Testis (tissue), 2 donors: ENCODE data around the gene TMEM63A.

Source experiments
- POLR2A ChIP-seq: fragments of 450-650 bp; IDR thresholded peaks from one replicate; pipeline ENCODE4 v1.6.1; 2017; ENCODE audit warnings: antibody characterized with exemption, mild to moderate bottlenecking, moderate library complexity
- TF ChIP-seq, protein P1 (sequence below), 3 experiments: fragments of 450-650 bp in 2 of 3; fragments of 200-600 bp in 1 of 3; sonication (generic) in 1 of 3; IDR thresholded peaks; one replicate each; pipeline ENCODE4 v1.5.1; 2016 to 2019; ENCODE audit warnings: antibody characterized with exemption in 3 of 3, mild to moderate bottlenecking in 2 of 3, moderate library complexity in 1 of 3

GRCh38 chr1:225816643-225817538 lies 65.3 kb downstream of the TMEM63A start:
- TF ChIP-seq, protein P1, sequence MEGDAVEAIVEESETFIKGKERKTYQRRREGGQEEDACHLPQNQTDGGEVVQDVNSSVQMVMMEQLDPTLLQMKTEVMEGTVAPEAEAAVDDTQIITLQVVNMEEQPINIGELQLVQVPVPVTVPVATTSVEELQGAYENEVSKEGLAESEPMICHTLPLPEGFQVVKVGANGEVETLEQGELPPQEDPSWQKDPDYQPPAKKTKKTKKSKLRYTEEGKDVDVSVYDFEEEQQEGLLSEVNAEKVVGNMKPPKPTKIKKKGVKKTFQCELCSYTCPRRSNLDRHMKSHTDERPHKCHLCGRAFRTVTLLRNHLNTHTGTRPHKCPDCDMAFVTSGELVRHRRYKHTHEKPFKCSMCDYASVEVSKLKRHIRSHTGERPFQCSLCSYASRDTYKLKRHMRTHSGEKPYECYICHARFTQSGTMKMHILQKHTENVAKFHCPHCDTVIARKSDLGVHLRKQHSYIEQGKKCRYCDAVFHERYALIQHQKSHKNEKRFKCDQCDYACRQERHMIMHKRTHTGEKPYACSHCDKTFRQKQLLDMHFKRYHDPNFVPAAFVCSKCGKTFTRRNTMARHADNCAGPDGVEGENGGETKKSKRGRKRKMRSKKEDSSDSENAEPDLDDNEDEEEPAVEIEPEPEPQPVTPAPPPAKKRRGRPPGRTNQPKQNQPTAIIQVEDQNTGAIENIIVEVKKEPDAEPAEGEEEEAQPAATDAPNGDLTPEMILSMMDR (IDR thresholded peaks at IDR 0.05), result no peak
- no peak for TF ChIP-seq POLR2A
